Ishikawa (cell line): Measurements from ENCODE around the gene STRADA.

Experiments
- CEBPB ChIP-seq: IDR thresholded peaks from 2 replicates; pipeline ENCODE4 v1.6.1; 2012
- CREB1 ChIP-seq: IDR thresholded peaks from 2 replicates; pipeline ENCODE4 v1.6.1; 2012; ENCODE audit warnings: low read depth
- EGR1 ChIP-seq: IDR thresholded peaks from 2 replicates; pipeline ENCODE4 v1.6.1; 2012
- EP300 ChIP-seq: IDR thresholded peaks from 2 replicates; pipeline ENCODE4 v1.6.1; 2012; ENCODE audit warnings: borderline replicate concordance
- FOXM1 ChIP-seq: IDR thresholded peaks from 2 replicates; pipeline ENCODE4 v1.6.1; 2012; ENCODE audit warnings: low read depth, borderline replicate concordance
- NFIC ChIP-seq: IDR thresholded peaks from 2 replicates; pipeline ENCODE4 v1.6.1; 2012
- RAD21 ChIP-seq: IDR thresholded peaks from 2 replicates; pipeline ENCODE4 v1.6.1; 2012; ENCODE audit warnings: low read depth
- REST ChIP-seq: IDR thresholded peaks from 2 replicates; pipeline ENCODE4 v1.6.1; 2012; ENCODE audit warnings: low read depth, mild to moderate bottlenecking
- TAF1 ChIP-seq: IDR thresholded peaks from 2 replicates; pipeline ENCODE4 v1.6.1; 2012; ENCODE audit warnings: low read depth, mild to moderate bottlenecking
- TCF12 ChIP-seq: IDR thresholded peaks from 2 replicates; pipeline ENCODE4 v1.6.1; 2012; ENCODE audit warnings: low read depth
- TEAD4 ChIP-seq: IDR thresholded peaks from 2 replicates; pipeline ENCODE4 v1.6.1; 2012
- YY1 ChIP-seq: IDR thresholded peaks from 2 replicates; pipeline ENCODE4 v1.6.1; 2012; ENCODE audit warnings: low read depth
- ZBTB7A ChIP-seq: IDR thresholded peaks from 2 replicates; pipeline ENCODE4 v1.6.1; 2012; ENCODE audit warnings: low read depth
- TF ChIP-seq, protein P1 (sequence below): IDR thresholded peaks from 2 replicates; pipeline ENCODE4 v1.6.1; 2012
- TF ChIP-seq, protein P2 (sequence below): IDR thresholded peaks from 2 replicates; pipeline ENCODE4 v1.6.1; 2012

The STRADA gene

DNA sequence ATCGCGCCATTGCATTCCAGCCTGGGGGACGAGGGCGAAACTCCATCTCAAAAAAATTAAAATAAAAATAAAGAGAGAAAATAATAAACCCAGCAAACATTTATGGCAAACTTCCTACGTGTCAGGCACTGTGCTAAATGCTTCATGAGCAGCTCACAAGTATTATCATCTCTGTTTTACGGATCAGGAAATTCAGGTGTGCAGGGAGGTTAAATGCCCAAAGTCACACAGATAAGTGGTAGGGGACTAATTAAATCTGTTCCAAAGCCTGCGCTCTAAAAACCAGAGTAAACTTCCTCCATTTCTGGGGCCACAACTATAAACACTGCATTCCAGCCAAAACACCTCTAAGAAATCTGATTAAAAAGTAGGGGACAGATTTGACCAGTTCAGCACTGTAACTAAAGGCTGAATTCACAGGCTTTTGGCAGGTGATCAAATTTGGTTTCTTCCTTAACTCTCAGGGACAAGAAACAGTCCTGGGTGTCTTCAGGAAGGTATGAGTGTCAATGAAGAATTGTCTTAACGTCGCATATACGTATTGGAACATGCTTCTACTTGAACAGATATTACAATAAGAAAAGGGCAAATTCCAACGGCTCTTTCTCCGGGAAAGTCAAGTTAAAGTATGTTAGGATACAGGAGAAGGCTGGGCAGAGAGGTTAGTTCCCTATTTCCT is 996 bp downstream of the STRADA start:
- TF ChIP-seq CEBPB: no peak
- no peak for TF ChIP-seq RAD21
- no peak for TF ChIP-seq TCF12
- TF ChIP-seq, protein P1, sequence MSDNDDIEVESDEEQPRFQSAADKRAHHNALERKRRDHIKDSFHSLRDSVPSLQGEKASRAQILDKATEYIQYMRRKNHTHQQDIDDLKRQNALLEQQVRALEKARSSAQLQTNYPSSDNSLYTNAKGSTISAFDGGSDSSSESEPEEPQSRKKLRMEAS: no peak
- TF ChIP-seq TAF1: no peak
- TF ChIP-seq REST: no peak
- no peak for TF ChIP-seq EGR1
- TF ChIP-seq FOXM1: no peak
- TF ChIP-seq, protein P2, sequence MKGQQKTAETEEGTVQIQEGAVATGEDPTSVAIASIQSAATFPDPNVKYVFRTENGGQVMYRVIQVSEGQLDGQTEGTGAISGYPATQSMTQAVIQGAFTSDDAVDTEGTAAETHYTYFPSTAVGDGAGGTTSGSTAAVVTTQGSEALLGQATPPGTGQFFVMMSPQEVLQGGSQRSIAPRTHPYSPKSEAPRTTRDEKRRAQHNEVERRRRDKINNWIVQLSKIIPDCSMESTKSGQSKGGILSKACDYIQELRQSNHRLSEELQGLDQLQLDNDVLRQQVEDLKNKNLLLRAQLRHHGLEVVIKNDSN: no peak
- no peak for TF ChIP-seq YY1
- no peak for TF ChIP-seq ZBTB7A
- no peak for TF ChIP-seq NFIC
- no peak for TF ChIP-seq CREB1
- no peak for TF ChIP-seq TEAD4
- no peak for TF ChIP-seq EP300

DNA sequence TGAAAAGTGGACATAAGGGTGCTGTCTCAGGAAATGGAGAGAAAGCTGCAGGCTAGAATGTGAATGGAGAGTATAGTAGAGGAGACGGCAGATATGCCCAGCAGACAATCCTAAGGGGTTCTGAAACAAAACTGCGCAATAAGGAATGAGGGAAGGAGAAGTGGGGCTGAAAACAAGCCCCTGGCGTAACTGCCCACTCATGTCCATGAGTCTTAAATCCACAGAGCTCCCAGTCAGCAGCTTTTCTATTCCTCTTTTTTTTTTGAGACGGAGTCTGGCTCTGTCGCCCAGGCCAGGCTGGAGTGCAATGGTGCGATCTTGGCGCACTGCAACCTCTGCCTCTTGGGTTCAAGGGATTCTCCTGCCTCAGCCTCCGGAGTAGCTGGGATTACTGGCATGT is 5.9 kb downstream of the STRADA start:
- TF ChIP-seq, protein P2: no peak
- TF ChIP-seq CREB1 (no peak), CEBPB (no peak), EP300 (no peak), REST (no peak)

DNA sequence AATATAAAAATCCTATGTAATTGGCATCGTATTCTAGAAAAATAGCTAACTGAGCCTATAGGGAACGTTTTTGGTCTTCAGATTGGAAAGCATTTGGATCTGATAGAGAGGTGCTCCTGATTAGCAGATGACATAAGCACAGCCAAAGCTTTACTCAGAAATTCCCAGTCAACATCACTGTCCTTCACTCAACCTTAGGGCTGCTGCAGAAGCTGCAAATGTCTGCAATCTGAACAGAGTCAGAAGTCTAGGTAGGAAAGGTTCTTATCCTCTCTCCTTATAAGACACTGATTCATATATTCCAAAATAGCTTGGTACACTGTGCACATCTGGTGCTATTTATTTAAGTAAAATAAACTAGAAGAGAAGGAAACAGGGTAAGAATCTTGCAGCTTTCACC is 19.2 kb downstream of the STRADA start:
- TF ChIP-seq RAD21: no peak
- no peak for TF ChIP-seq YY1
- TF ChIP-seq FOXM1: no peak
- TF ChIP-seq CREB1: no peak
- TF ChIP-seq EGR1: no peak
- no peak for TF ChIP-seq TEAD4
- no peak for TF ChIP-seq CEBPB
- no peak for TF ChIP-seq ZBTB7A
- no peak for TF ChIP-seq NFIC
- TF ChIP-seq, protein P1: no peak

DNA sequence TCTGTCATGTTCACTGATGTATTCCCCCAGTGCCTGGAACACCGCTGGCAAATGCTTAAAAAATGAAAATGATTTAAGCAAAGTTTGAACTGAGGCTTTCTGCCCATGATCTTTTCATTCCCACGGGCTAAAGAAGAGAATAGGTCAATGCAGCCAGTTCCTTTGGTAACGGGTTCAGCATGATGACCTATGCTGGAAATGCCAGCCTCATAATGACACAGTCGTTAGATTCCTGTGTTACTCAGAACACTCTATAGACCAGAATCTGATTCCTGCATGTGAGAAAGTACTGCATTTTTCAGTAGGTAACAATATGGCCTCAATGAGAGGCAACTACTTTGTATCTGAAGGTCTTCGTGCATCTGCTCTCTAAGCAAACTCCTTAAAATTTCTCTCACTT is 22.6 kb downstream of the STRADA start:
- TF ChIP-seq CREB1: no peak
- TF ChIP-seq, protein P2: no peak
- no peak for TF ChIP-seq TCF12
- TF ChIP-seq ZBTB7A: no peak
- no peak for TF ChIP-seq TEAD4
- TF ChIP-seq TAF1: no peak
- TF ChIP-seq, protein P1: no peak
- no peak for TF ChIP-seq CEBPB
- no peak for TF ChIP-seq YY1
- no peak for TF ChIP-seq REST
- TF ChIP-seq EGR1: no peak
- no peak for TF ChIP-seq NFIC
- TF ChIP-seq FOXM1: no peak
